ENCODE results near the gene CDK14.

DNA sequence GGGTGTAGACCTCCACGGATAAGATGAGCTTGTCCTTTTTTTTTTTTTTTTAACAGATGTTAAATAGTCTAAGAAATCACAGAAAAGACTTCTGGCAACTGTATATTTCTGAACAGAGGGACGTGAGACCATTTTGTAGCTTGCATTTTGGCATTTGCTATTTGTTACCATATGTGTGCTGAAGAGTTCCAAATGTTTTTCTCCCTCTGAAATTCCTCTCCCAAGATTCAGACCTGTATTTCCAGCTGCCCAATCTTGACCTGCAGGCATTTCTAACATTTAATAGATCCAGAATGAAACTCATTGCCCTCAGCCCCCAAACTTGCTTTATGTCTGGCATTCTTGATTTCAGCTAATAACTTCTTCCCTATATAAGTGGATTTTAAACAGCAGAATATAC lies 445.0 kb downstream of the CDK14 start:
- TF ChIP-seq, protein P1, sequence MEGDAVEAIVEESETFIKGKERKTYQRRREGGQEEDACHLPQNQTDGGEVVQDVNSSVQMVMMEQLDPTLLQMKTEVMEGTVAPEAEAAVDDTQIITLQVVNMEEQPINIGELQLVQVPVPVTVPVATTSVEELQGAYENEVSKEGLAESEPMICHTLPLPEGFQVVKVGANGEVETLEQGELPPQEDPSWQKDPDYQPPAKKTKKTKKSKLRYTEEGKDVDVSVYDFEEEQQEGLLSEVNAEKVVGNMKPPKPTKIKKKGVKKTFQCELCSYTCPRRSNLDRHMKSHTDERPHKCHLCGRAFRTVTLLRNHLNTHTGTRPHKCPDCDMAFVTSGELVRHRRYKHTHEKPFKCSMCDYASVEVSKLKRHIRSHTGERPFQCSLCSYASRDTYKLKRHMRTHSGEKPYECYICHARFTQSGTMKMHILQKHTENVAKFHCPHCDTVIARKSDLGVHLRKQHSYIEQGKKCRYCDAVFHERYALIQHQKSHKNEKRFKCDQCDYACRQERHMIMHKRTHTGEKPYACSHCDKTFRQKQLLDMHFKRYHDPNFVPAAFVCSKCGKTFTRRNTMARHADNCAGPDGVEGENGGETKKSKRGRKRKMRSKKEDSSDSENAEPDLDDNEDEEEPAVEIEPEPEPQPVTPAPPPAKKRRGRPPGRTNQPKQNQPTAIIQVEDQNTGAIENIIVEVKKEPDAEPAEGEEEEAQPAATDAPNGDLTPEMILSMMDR (IDR thresholded peaks at IDR 0.05): no peak
- TF ChIP-seq POLR2A (IDR thresholded peaks at IDR 0.05): no peak

Data from esophagus squamous epithelium (tissue), 4 donors.